ENCODE data around the gene LRFN4. TPM values are rescaled to one million over a fixed set of nuclear protein-coding genes. Genes with fewer than 3 reads are reported as not detected.

LRFN4 gene
- total RNA-seq, 2 experiments from 2014 or later: 33.9 to 38.6 TPM

- CTCF ChIA-PET (ENCODE audit: unreplicated experiment): no interaction called here
These were observed 9.1 kb downstream of the LRFN4 start for GRCh38 chr11:66866007-66866406.

GRCh38 chr11:66866511-66866986, 9.7 kb downstream of the LRFN4 start:
- CTCF ChIA-PET (ENCODE audit: unreplicated experiment): no interaction called here
- POLR2A ChIA-PET: interaction anchor here (0.9 to 1.6 kb wide), 4 partner anchors 12 to 161 kb away, joined by 3 to 4 read pairs (median 3); no protein-coding TSS in a partner anchor
- no peaks in the 10 kb centered on the region for H3K36me3 ChIP-seq (ENCODE audit: insufficient read depth, low read length)

More at GRCh38 chr11:66866007-66866406, 9.1 kb downstream of the LRFN4 start:
- Histone ChIP-seq H3K4me3 (ENCODE audit: low read depth, low read length, poor library complexity, severe bottlenecking) (no peak overlapping the region), H3K79me2 (ENCODE audit: insufficient read depth, low read depth, low read length) (no peaks in the 10 kb centered on the region), H3K36me3 (ENCODE audit: insufficient read depth, low read length) (no peaks in the 10 kb centered on the region), H3K4me2 (ENCODE audit: low read length) (no peak overlapping the region), H3K27ac (ENCODE audit: low read depth, low read length, poor library complexity, severe bottlenecking) (no peak overlapping the region), H3K4me1 (ENCODE audit: insufficient read depth, low read length, poor library complexity, severe bottlenecking) (peaks cover 59% of the 10 kb centered on the region), H3K9me2 (ENCODE audit: insufficient read depth, low read length) (no peaks in the 10 kb centered on the region), H4K20me1 (ENCODE audit: insufficient read depth, low read length) (no peaks in the 10 kb centered on the region), H3K9me3 (ENCODE audit: low read length) (no peaks in the 10 kb centered on the region), H2AFZ (ENCODE audit: low read length) (no peak overlapping the region)
- intact Hi-C loops (cut with micrococcal nuclease; ENCODE audit: unreplicated experiment): no loop called here
- no TSS peak for BruUV-seq (replicated peaks)
- TF ChIP-seq EZH2phosphoT487 (IDR thresholded peaks at IDR 0.05; ENCODE audit: borderline replicate concordance, low read depth, low read length) (no peak), CTCF (conservative IDR thresholded peaks at IDR 0.05; ENCODE audit: low read length) (no peak)
- POLR2A ChIA-PET: no interaction called here
- DNase-seq (ENCODE audit: low spot score): no peak

More at GRCh38 chr11:66866511-66866986, 9.7 kb downstream of the LRFN4 start:
- TF ChIP-seq EZH2phosphoT487 (IDR thresholded peaks at IDR 0.05; ENCODE audit: borderline replicate concordance, low read depth, low read length) (no peak), CTCF (conservative IDR thresholded peaks at IDR 0.05; ENCODE audit: low read length) (no peak)
- no peak for DNase-seq (ENCODE audit: low spot score)
- Histone ChIP-seq H2AFZ (ENCODE audit: low read length) (no peak overlapping the region), H3K4me3 (ENCODE audit: low read depth, low read length, poor library complexity, severe bottlenecking) (no peak overlapping the region), H3K79me2 (ENCODE audit: insufficient read depth, low read depth, low read length) (no peaks in the 10 kb centered on the region), H3K4me2 (ENCODE audit: low read length) (no peak overlapping the region), H3K9me3 (ENCODE audit: low read length) (no peaks in the 10 kb centered on the region), H3K27ac (ENCODE audit: low read depth, low read length, poor library complexity, severe bottlenecking) (no peak overlapping the region), H3K4me1 (ENCODE audit: insufficient read depth, low read length, poor library complexity, severe bottlenecking) (peaks cover 59% of the 10 kb centered on the region), H4K20me1 (ENCODE audit: insufficient read depth, low read length) (no peaks in the 10 kb centered on the region), H3K9me2 (ENCODE audit: insufficient read depth, low read length) (no peaks in the 10 kb centered on the region)
- no TSS peak for BruUV-seq (replicated peaks)
- intact Hi-C loops (cut with micrococcal nuclease; ENCODE audit: unreplicated experiment): no loop called here

All from OCI-LY7 (cell line).